Stimulated activated CD4-positive, alpha-beta T cell treated with anti-CD3 and anti-CD28 coated beads, TNF-alpha, amount 100 ng/mL, for 24 hours (primary cell): ENCODE data around the gene GREB1L.

ENCODE experiments used
- DNase-seq, 3 experiments: peaks; one replicate each; pipeline ENCODE4 v3.0.0-alpha.2; 2020; ENCODE audit warnings: low read depth in 3 of 3

Gene GREB1L

DNA sequence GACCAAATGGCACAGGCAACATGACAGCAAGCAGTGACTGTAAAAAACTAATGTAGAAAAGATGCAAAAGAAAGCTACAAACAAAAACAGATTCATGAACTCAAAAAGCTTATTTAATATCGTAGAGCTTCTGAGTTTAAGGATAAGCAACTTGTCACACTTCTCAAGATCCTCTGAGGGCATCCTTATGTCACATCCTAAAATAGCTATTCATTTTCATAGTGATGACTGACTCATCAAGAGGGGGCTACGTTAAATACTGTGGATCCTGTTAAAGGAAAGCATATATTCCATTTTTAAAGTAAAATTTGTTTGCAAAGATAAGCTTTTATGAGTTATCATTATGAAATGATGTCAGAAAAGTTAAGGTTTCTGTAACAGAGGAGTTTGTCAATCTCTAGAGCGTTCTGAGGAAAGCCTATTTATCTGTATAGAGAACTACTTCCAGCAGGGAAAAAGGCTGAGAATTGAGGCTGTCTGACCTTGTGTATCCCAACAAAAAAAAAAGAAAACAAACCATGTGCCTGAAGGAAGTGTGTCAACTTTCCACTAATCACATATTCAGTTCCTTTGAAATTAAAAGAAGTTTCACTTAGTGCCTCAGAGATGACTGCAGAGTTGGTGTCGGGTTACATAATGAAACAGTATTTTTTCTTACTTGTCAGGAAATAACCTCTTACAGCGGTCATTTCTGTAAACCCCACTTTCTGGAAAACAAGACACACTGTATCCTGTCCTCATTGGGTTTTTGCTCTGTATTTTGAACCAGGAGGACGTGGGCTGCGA lies 243.0 kb downstream of the GREB1L start:
- DNase-seq, result no peak

DNA sequence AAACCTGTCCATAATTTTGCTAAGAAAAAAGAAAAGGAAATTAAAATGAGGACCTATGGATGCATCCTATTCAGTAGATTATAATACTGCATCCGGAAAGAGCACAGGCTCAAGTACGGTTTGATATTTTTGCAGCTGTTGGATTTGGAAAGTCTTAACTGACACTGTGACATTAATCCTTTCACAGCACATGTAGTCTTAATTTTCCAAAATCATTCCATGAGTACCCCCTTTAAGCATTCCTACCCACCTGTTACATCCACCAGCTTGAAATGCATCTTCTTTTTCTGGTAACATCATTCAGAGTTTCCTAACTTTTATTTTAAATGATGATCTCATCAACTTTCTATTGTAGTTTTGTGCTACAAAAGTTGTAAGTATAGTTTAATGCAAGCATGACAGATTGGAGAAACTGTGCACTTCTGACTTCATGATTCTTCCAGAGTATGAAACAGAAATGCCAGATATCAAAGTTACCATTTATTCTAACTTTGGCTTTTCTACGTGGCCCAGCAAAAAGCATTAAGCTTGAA lies 244.9 kb downstream of the GREB1L start:
- no peak for DNase-seq

DNA sequence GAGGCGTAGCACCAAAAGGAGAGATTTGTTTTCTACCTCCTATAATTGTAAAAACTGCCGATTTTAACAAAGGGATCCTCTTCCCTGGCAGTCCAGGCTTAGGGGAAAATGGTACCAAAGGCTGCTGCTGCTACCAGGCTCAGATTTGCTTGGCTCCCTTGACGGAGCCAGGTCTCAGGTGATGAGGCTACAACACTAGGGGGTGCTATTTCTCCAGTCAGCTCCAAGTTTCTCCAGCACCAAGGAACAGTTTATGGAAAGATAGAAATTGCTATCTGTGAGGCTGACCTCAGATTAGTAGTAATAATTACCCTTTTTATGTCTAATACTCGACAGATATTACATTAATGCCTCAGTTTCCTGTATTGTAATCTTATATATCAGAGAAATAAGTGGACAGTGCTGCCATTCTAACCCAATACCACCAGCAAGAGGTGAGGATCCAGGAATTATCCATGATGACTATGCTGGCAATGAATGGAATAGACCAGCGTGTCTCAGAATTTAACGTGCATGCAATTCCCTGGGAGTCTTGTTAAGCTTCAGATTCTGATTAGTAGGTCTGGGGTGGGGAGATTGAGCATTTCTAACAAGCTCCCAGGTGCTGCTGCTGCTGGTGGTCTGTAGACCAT lies 247.2 kb downstream of the GREB1L start:
- peak in 1 of 3 experiments; percentile 11 for DNase-seq

DNA sequence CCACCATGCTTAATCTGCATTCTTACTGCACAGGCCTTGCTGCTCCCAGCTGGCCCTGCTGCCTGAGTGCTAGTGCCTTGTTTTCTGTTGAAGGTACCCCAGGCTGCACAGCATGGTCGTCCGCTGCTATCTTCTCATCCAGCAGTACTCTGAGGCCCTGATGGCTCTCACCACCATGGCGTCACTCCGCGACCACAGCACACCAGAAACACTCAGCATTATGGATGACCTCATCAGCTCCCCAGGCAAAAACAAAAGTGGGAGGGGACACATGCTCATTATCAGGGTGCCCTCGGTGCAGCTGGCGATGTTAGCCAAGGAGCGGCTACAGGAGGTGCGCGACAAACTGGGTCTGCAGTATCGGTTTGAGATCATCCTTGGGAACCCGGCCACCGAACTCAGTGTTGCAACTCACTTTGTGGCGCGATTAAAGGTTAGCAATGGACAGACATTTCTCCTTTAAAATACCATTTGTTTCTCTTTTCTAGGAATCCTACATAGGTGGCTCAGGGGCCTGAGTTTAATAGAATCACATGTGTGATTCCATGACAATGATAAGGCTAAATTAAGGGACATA lies 248.0 kb downstream of the GREB1L start:
- DNase-seq, result no peak

DNA sequence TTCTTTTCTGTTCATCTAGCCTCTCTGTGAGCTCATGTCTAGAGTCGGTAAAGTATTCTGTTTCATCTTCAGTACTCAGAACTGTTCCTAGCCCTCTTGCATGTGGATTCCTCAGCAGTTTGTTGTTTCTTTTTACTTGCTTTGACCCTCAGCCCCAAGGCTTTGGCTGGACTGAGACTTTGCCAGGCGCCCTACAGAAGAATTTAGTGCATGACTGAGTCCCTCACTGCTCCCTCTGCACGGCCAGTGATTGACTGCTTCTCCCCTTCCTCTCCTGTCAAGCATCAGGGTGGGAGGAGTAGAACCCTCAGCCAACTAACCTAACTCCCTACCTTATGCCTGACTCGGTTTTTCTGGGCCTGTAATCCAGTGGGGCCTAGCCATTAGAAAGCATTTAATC lies 248.7 kb downstream of the GREB1L start:
- no peak for DNase-seq

DNA sequence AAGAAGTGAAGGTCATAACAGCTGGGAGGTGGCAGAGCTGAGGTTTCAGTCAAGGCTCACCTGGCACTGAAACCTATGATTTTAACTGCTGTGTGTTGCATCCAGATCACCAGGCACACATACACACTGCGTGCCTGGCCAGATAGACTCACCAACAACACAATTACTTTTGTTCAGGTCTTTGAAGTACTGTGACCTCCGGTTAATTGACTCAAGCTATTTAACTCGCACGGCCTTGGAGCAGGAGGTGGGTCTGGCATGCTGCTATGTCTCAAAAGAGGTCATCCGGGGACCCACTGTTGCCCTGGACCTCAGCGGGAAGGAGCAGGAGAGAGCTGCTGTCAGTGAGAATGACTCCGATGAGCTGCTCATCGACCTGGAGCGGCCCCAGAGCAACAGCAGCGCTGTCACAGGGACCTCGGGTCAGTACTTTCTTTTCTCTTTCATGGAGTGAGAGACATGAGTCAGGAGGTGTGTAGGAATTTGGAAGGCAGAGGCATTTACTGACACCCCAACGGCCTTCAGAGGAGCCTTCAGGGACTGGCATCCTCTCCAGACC lies 254.3 kb downstream of the GREB1L start:
- DNase-seq, result no peak

DNA sequence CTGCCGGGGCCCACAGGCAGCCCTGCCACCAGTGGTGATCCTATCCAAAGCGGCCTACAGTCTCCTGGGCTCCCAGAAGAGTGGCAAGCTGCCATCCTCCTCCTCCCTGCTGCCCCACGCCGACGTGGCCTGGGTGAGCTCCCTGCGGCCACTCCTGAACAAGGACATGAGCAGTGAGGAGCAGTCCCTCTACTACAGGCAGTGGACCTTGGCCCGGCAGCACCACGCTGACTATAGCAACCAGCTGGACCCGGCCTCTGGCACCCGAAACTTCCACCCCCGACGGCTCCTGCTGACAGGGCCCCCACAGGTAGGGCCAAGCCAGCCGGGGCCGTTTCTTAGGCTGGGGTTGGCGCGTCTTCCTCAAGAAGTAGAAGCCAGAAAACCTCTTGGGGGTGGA lies 258.0 kb downstream of the GREB1L start:
- no peak for DNase-seq

DNA sequence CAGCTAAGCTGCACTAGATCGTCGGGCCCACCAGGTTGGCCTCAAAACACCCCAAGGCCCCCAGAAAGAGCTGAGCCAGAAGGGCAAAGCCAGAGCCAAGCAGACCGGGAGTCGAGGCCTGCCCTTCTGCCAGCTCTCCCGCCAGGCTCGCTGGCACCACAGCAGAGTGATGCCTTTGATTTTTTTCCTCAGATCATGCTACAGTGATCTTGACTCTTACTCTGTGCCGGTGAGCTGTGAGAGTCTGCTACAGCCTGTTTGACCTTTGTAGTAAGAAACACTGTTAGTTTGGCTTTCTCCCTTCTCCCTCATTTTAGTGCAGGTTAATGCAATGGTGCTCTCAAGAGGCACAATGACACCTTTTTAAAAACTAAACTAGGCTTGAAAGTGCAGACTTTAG lies 260.6 kb downstream of the GREB1L start:
- DNase-seq, result no peak

DNA sequence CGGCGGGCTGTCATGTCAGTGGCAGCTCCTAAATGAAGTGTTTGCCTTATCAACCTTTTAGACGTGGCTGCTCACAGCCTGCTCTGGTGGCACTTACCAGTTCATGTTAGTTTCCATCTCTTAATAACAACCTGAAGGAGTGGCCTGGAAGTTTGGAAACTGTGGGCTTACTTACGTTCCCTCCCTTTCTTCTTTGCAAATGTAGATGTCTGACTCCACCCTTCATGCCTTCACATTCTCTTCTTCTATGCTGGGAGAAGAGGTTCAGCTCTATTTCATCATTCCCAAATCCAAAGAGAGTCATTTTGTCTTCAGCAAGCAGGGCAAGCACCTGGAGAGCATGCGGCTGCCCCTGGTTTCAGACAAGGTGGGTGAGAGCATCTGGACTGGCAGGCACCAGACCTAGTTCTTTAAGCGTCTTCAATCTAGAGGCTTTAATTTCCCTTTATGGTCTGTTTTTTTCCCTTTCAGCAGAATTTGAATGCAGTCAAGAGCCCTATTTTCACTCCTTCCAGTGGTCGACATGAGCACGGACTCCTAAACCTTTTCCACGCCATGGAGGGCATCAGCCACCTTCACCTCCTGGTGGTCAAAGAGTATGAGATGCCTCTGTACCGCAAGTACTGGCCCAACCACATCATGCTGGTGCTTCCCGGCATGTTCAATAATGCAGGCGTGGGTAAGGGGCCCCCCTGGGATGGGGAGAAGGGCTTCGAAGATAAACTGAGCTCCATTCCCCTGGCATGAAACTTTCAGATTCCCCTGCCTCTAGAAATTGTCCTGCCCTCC lies 266.1 kb downstream of the GREB1L start:
- no peak for DNase-seq

DNA sequence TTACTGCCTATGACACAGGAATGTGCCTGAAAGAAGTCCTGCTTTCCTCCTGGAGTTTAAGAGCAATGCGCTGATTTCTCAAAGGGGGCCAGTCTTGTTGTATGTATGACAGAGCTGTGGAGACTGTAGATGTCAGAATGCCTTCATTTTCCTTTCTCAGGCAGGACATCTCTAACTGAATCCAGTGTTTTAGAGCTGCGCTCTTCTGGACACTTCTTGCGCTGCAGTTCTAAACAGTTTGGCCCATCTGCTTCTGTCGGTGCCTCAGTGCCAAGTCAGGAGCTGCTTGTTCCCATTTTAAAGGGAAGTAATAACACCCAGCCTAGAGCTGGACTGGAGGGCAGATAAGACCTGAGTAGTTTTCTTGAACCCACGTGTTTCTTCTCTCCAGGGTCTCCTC lies 267.0 kb downstream of the GREB1L start:
- no peak for DNase-seq

DNA sequence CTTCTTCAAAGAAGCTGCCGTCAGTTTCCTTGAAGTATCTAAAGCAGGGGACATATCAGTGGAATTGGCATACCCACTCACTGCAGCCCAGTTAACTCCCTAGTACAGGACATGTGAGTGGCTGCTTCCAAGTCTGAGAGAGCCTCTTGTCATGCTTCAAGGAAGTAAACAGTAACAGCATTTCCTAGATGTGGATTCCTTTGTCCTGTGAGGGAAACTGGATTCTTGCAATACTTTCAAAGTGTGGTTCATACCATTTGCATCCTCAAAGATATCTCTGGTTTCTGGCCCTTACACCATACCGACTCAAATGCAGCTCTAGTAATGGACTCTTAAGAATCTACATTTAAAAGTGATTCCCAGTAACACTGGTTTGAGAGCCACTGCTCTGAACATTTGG lies 271.3 kb downstream of the GREB1L start:
- DNase-seq, result no peak

DNA sequence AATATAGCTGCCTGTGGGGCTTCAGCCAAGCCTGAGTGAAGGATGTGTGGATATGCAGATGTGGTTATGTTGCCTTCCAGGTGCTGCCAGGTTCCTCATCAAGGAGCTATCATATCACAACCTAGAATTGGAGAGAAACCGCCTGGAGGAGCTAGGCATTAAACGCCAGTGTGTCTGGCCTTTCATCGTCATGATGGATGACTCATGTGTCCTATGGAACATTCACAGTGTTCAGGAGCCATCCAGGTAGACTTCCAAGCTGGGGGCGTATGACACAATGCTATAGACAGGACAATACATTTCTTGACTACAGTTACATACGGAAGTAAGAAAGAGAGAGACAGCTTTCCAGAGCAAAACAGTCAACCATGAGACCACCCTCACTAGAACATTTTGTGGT lies 271.7 kb downstream of the GREB1L start:
- DNase-seq, result no peak

DNA sequence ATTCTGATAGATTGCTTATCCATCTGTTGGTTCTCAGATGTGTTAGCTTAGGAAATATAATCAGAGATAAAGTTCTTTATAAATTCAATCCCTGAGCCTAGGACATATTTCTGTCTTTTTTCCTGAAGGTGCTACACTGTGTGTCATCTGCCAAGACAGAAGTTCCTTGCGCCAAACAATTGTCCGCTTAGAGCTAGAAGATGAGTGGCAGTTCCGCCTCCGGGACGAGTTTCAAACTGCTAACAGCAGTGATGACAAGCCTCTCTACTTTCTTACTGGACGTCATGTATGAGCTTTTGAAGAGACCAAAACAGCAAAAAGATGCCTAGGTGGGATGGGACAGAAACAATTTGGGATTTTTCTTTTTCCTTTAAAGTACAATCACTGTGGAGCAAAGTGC lies 280.5 kb downstream of the GREB1L start:
- DNase-seq, result no peak

DNA sequence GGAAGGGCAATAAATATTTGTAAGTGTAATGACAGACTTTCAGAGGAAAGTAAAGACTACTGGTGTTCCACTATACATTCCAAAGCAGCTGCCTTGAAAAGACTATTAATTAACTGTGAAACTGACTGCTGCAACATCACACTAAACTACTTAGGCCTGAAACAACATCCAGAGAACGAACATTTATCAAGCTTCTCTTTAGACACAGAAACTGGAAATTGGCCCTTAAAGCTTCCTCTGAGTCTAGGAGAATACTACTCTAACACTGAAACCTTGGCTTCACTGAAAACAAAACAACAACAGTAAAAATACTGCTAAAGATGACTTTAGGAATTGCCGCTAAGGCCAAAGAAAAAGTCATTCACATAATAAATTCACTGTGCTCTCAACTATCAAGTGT lies 283.9 kb downstream of the GREB1L start:
- no peak for DNase-seq

DNA sequence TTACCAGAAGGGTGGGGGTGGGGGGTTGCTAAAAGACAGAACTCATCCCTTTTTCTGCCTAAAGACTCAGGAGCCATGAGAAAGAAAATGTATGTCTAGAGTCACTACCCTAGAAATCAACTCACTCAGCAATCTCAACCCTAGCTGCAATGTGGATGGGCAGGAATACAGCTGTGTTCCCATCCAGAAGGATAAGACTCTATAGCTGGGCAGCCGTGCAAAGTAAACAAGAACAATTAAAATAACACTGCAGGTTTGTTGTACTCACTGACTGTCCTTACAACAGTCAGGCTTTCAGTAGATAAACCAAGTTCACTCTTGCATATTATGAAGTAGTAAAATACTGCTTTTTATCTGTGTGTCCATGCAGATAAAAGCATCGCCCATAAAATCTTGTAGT lies 284.4 kb downstream of the GREB1L start:
- no peak for DNase-seq

DNA sequence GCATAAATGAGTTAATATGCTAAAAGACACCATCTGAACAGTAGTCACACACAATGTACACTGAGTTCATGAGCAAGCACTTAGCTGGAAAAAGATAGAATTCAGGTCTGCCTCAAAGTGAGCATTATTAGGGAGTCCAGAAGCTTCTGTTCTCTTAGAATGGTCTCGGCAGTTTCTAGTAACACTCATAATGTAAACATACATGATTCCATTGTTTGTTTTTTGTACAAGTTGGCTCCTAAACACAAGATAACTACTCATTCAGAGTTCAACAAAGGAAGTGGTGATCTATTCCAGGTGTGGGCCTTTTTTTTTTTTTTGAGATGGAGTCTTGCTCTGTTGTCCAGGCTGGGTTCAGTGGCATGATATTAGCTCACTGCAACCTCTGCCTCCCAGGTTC lies 292.3 kb downstream of the GREB1L start:
- DNase-seq, result no peak

DNA sequence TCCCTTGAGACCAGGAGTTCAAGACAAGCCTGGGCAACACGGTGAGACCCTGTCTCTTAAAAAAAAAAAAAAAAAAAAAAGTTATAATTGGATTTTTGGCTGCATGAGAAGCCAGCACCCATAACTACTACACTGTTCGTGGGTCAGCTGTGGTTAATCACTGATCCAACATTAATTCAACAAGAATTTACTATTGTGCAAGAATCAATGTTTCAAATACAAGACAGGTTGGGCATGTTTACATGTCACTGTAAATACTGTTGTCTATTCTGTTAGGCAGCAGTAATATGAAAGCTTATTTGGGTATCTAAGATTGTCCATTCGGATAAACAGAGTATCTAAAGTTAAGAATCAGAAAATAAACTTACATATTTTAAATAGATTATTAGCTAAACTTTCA lies 296.2 kb downstream of the GREB1L start:
- no peak for DNase-seq

DNA sequence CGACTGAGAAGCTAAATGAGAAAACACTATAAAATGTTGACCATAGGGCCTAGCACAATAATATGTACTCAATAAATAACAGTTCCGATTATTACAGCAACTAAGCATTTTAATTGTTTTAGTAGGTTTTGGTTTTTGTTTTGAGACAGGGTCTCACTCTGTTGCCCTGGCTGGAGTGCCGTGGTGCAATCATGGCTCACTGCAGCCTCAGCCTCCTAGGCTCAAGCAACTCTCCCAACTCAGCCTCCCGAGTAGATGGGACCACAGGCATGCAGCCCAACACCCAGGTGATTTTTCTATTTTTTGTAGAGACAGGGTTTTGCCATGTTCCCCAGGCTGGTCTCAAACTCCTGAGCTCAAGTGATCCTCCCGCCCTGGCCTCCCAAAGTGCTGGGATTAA lies 304.4 kb downstream of the GREB1L start:
- no peak for DNase-seq

DNA sequence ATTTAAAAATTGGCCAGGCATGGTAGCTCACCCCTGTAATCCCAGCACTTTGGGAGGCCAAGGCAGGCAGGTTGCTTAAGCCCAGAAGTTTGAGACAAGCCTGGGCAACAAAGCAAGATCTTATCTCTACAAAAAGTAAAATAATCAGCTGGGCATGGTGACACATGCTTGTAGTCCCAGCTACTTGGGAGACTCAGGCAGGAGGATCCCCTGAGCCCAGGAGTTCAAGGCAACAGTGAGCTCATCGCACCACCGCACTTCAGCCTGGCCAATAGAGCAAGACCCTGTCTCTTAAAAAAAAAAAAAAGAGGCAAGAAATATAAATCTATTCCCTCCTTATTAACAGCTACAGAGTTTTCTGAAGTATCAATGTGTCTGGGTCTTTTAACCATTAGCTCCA lies 306.6 kb downstream of the GREB1L start:
- no peak for DNase-seq

DNA sequence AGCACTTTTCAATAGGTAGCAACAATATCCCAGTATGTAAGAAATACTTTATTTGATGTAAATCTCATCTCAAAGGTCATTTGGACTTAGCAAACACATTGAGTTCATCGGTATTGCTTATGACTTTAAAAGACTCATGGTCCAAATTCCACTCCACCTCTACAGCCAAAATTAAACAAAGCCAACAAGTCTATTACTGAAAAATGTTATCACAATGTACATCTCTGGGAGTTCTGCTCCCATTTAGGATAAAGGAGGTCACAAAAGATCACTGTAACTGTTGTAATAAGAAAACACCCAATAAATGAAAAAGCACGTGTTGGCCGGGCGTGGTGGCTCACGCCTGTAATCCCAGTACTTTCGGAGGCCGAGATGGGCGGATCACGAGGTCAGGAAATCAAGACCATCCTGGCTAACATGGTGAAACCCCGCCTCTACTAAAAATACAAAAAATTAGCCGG lies 308.5 kb downstream of the GREB1L start:
- no peak for DNase-seq

DNA sequence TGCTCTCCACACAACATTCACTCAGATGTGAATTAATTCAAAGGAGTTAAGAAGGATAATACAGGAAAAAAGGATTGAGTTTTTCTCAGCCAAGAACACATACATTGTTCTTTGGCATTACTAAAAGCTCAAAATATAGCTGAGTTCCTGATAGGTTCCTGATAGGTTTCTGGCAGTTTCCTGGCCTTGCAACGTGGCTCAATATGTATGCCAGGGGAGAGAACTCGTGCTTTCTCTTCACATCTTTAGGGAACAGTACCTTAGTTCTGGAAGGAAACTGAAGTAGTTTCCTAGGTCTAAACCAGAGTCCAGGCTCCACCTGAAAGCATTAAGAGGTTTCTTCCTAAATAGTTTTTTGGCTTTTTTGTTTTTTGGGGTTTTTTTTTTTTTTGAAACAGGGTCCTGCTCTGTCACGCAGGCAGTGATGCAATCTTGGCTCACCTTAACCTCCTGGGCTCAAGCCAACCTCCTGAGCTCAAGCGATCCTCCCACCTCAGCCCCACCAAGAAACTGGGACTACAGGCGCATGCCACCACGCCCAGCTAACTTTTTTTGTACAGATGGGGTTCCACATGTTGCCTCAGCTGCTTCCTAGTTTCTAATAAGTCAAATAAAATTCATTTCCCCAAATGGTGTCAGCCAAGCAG lies 315.7 kb downstream of the GREB1L start:
- no peak for DNase-seq
